Activated T-cell treated with anti-CD3 and anti-CD28 coated beads, Interleukin-2, amount 50 U/mL, for 72 hours (primary cell): ENCODE data around the gene FCGR3A. TPM values are rescaled to one million over a fixed set of nuclear protein-coding genes. Genes with fewer than 3 reads are reported as not detected.
"Not testable (repeated sequence)": the region's sequence is repeated elsewhere in the genome, so short reads cannot be mapped to it uniquely, and the experiment has no call there.

Experiments used
- ATAC-seq, 2 donors: fragments of 150-1000 bp; cut with Tn5 transposase; replicated peaks in 1 of 2; 2 replicates each; pipeline ENCODE4 v1.10.0; 2021; ENCODE audit warnings: moderate library complexity in 2 of 2, mild to moderate bottlenecking in 1 of 2
- DNase-seq, 2 donors: peaks; one replicate each; pipeline ENCODE4 v3.0.0; 2021 to 2022; ENCODE audit warnings: mixed read lengths in 1 of 2
- H3K27ac Mint-ChIP-seq: one replicate; pipeline ENCODE4 v1.8.0; 2022; ENCODE audit warnings: mild to moderate bottlenecking, moderate library complexity, mixed read lengths
- H3K27me3 Mint-ChIP-seq: one replicate; pipeline ENCODE4 v1.8.0; 2022; ENCODE audit warnings: low read depth, mixed read lengths
- H3K36me3 Mint-ChIP-seq, 2 donors: one replicate each; pipeline ENCODE4 v1.8.0; 2022; ENCODE audit warnings: mixed read lengths in 2 of 2, mild to moderate bottlenecking in 1 of 2; ENCODE audit not compliant: insufficient read depth in 2 of 2
- H3K4me1 Mint-ChIP-seq: one replicate; pipeline ENCODE4 v1.8.0; 2022; ENCODE audit warnings: low read depth, mixed read lengths
- H3K4me3 Mint-ChIP-seq, 2 donors: one replicate each; pipeline ENCODE4 v1.8.0; 2022; ENCODE audit warnings: mild to moderate bottlenecking in 2 of 2, mixed read lengths in 2 of 2, moderate library complexity in 2 of 2
- H3K9me3 Mint-ChIP-seq, 2 donors: one replicate each; pipeline ENCODE4 v1.8.0; 2022; ENCODE audit warnings: mixed read lengths in 2 of 2
- total RNA-seq, 2 donors: library from RNA; stranded (reverse); gene quantifications; one replicate each; pipeline ENCODE4 v1.2.3, GENCODE V29; 2022

The FCGR3A gene
- 1 to 10 TPM in 1 of 2 donors, under 1 TPM in 1; 0.38 to 1.5 TPM for total RNA-seq

- Mint-ChIP-seq H3K4me3 (peak within 1 kb of the TSS in 1 of 2 donors; percentile 36), H3K27ac (no peak within 1 kb of the TSS), H3K4me1 (peaks cover 15% of the 10 kb centered on the region), H3K36me3 (peaks cover 0 to 2% of the 10 kb centered on the region in 2 donors), H3K27me3 (no peaks in the 10 kb centered on the region), H3K9me3 (peaks cover 0 to 2% of the 10 kb centered on the region in 2 donors)
- no peak for DNase-seq
- no peak for ATAC-seq
Observed at GRCh38 chr1:161549652-161550051, at the start of gene FCGR3A. TSS of gene FCGR3A (minus strand) at chr1:161549818. CDS start at chr1:161549736, 82 bp downstream.

GRCh38 chr1:161597077-161597476 lies 47.5 kb upstream of the FCGR3A start:
- H3K4me1 Mint-ChIP-seq, ATAC-seq: not testable (repeated sequence)

GRCh38 chr1:161595583-161595982 lies 46.0 kb upstream of the FCGR3A start:
- H3K27ac Mint-ChIP-seq = peak overlapping the region; percentile 30
- H3K36me3 Mint-ChIP-seq = not testable (repeated sequence)

More at GRCh38 chr1:161597077-161597476, 47.5 kb upstream of the FCGR3A start:
- not testable (repeated sequence) for DNase-seq, H3K27ac Mint-ChIP-seq, H3K36me3 Mint-ChIP-seq, H3K27me3 Mint-ChIP-seq, H3K4me3 Mint-ChIP-seq, H3K9me3 Mint-ChIP-seq

GRCh38 chr1:161595173-161595572 lies 45.6 kb upstream of the FCGR3A start:
- not testable (repeated sequence) for DNase-seq, H3K27me3 Mint-ChIP-seq, ATAC-seq, H3K9me3 Mint-ChIP-seq, H3K4me1 Mint-ChIP-seq, H3K36me3 Mint-ChIP-seq, H3K27ac Mint-ChIP-seq, H3K4me3 Mint-ChIP-seq

More at GRCh38 chr1:161595583-161595982, 46.0 kb upstream of the FCGR3A start:
- not testable (repeated sequence) for H3K4me3 Mint-ChIP-seq, H3K9me3 Mint-ChIP-seq, H3K4me1 Mint-ChIP-seq, ATAC-seq, DNase-seq, H3K27me3 Mint-ChIP-seq

GRCh38 chr1:161594269-161594984 lies 44.8 kb upstream of the FCGR3A start:
- H3K4me1 Mint-ChIP-seq, H3K9me3 Mint-ChIP-seq, H3K27ac Mint-ChIP-seq, DNase-seq, H3K36me3 Mint-ChIP-seq, H3K27me3 Mint-ChIP-seq, ATAC-seq, H3K4me3 Mint-ChIP-seq: not testable (repeated sequence)

- not testable (repeated sequence) for H3K27me3 Mint-ChIP-seq, H3K4me3 Mint-ChIP-seq, H3K36me3 Mint-ChIP-seq, H3K9me3 Mint-ChIP-seq, H3K27ac Mint-ChIP-seq, DNase-seq, H3K4me1 Mint-ChIP-seq, ATAC-seq
Observed at GRCh38 chr1:161593092-161593755, 43.6 kb upstream of the FCGR3A start.

GRCh38 chr1:161592586-161592985 lies 43.0 kb upstream of the FCGR3A start:
- not testable (repeated sequence) for H3K27ac Mint-ChIP-seq, H3K27me3 Mint-ChIP-seq, H3K4me1 Mint-ChIP-seq, H3K9me3 Mint-ChIP-seq, DNase-seq, H3K36me3 Mint-ChIP-seq, H3K4me3 Mint-ChIP-seq
- ATAC-seq = peak; percentile 42 to 47

GRCh38 chr1:161589920-161590319 lies 40.3 kb upstream of the FCGR3A start:
- not testable (repeated sequence) for H3K9me3 Mint-ChIP-seq, H3K27me3 Mint-ChIP-seq, H3K4me3 Mint-ChIP-seq, H3K36me3 Mint-ChIP-seq, H3K27ac Mint-ChIP-seq, DNase-seq, H3K4me1 Mint-ChIP-seq
- ATAC-seq = peak; percentile 60 to 74

- not testable (repeated sequence) for DNase-seq, H3K27me3 Mint-ChIP-seq, ATAC-seq, H3K9me3 Mint-ChIP-seq, H3K4me3 Mint-ChIP-seq, H3K4me1 Mint-ChIP-seq, H3K27ac Mint-ChIP-seq, H3K36me3 Mint-ChIP-seq
Observed at GRCh38 chr1:161589365-161589764, 39.7 kb upstream of the FCGR3A start.

- not testable (repeated sequence) for ATAC-seq, DNase-seq, H3K27ac Mint-ChIP-seq, H3K36me3 Mint-ChIP-seq, H3K4me1 Mint-ChIP-seq, H3K27me3 Mint-ChIP-seq, H3K9me3 Mint-ChIP-seq, H3K4me3 Mint-ChIP-seq
Observed at GRCh38 chr1:161588596-161588995, 39.0 kb upstream of the FCGR3A start.

GRCh38 chr1:161582882-161583281 lies 33.3 kb upstream of the FCGR3A start:
- not testable (repeated sequence) for H3K4me1 Mint-ChIP-seq, H3K27ac Mint-ChIP-seq, H3K9me3 Mint-ChIP-seq, H3K36me3 Mint-ChIP-seq, H3K4me3 Mint-ChIP-seq, ATAC-seq, H3K27me3 Mint-ChIP-seq, DNase-seq

- not testable (repeated sequence) for H3K4me1 Mint-ChIP-seq, H3K9me3 Mint-ChIP-seq, H3K27me3 Mint-ChIP-seq, DNase-seq, H3K36me3 Mint-ChIP-seq, H3K4me3 Mint-ChIP-seq, ATAC-seq, H3K27ac Mint-ChIP-seq
Observed at GRCh38 chr1:161580879-161581537, 31.4 kb upstream of the FCGR3A start.

GRCh38 chr1:161579856-161580507 lies 30.4 kb upstream of the FCGR3A start:
- H3K4me1 Mint-ChIP-seq, DNase-seq, H3K4me3 Mint-ChIP-seq, ATAC-seq, H3K27ac Mint-ChIP-seq, H3K9me3 Mint-ChIP-seq, H3K27me3 Mint-ChIP-seq, H3K36me3 Mint-ChIP-seq: not testable (repeated sequence)
